HG03139 (cell line): Measurements from ENCODE around the gene GASK1A.

ENCODE experiments used
- ATAC-seq: cut with Tn5 transposase; IDR thresholded peaks from one replicate; pipeline ENCODE4 v1.9.1; 2021; ENCODE audit not compliant: unreplicated experiment

Gene GASK1A

GRCh38 chr3:43081796-43082195, 102.7 kb downstream of the GASK1A start:
- ATAC-seq = no peak

- ATAC-seq = no peak
These were observed 103.3 kb downstream of the GASK1A start for GRCh38 chr3:43082457-43082856.

DNA sequence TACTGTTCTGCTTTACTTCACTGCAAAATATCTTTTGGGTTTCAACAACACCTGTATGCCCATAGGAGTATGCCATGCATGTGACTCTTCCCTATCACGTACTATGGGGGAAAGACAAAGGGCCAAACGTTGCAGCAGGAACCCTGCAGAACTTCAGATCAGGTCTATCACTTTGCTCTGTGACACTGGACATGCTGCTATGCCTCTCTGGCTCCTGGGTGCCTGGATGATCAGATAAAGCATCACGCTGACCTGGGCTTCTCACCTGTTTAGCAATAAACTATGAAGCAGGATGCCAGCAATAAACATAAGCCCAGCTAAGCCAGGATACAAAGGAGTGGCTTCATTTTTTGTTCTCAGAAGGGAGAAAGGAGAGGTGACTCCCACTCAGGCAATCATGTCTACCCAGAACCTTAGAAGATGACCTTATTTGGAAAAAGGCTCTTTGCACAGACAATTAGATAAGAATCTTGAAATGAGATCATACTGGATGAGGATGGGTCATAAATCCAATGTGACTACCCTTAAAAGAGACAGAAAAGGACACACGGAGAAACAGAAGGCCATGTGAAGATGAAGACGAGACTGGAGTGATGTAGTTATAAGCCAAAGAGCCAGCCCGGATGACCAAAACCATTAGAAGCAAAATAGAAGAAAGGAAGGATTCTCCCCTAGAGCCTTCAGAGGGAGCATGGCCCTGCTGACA, 107.5 kb downstream of the GASK1A start:
- ATAC-seq = no peak

- no peak for ATAC-seq
These were observed 108.2 kb downstream of the GASK1A start for GRCh38 chr3:43087249-43087776.

DNA sequence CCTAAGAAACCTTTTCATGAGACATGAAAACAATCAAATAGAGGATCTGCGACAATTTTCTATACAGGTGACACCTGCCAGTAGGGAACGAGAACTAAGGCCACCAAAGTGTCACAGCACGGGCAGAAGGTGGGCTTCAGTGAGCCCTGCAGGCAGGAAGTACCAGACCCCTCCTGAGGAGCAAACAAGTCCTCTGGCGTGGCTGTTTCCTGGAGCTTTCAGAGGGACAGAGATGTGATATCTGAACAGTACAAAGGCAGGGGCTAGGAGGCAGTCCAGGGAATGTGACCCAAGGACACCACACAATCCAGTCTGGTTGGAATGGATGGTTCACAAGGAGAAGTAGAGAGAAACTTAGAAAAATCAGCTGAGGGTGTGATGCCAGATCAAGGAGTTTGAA, 110.0 kb downstream of the GASK1A start:
- no peak for ATAC-seq

GRCh38 chr3:43090238-43090637, 111.1 kb downstream of the GASK1A start:
- ATAC-seq = no peak

DNA sequence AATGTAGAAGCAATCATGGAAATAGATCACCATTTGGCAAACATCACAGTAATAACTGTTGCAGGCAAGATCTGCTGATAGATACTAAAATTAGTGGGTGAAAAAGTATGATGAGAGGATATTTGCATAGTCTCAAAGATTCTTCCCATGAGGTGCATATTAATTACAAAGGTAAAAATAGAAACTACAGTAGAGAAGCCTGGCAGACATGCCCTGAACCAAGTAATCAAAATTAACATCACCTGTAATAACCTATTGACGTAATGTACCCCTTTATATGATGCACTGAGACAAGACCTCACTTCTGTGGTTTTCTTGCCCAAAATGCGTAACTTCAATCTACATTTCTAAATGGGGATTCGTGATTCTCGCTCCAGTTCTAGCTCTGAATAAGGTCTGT, 112.4 kb downstream of the GASK1A start:
- ATAC-seq = no peak

DNA sequence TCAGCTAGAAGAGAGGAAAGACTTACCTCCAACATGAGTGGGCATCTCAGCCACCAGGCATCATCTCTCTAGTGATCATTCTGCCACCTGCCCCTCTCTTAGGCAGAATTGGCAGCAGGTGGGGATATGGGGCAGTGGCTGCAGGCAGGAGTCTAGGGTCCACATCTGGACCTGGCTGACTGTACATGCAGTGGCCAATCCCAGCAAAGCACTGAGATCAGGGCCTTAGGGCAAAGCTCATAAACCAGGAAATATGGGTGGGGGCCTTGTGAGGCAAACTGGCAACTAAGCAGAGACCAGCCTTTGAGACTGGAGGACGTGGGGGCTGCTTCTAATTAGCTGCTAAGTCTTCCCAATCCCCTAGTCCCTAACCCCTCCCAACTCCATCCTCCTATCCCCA, 113.9 kb downstream of the GASK1A start:
- no peak for ATAC-seq

DNA sequence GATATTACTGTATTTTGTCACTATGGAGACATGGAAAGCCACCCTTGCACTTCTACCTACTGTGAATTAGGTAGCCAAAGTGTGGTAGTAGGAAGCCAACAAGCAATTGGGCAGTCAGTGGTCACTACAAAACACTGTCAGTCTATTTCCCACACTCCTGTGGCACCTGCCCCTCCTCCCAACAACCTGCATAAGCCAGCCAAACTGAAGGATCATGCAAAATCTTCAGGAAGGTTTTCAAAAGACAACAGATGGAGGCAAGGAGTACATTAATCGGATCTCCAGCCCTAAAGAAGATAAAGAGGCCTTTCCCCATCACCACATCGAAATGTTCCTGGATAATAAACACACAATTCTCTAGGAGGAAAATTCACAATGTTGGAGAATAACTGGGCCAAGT, 114.9 kb downstream of the GASK1A start:
- no peak for ATAC-seq

DNA sequence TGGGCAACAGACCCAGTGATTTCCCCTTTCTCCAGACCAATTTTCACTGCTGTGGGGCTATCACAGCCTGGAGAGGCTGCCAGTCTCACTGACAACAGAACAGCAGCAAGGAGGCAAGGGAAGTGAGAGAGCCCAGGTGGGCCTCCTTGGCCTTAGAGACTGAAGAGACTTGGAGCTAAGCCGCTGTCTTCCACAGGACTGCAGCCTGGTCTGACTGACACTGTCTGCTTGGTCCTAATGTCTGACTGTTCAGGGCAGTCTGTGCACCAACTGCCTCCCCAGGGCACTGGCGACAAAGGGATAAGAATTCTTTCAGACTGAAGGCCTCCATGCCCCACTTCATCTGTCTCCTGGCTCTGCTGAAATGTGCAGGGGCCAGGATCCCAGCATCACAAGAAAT, 115.3 kb downstream of the GASK1A start:
- ATAC-seq = no peak

DNA sequence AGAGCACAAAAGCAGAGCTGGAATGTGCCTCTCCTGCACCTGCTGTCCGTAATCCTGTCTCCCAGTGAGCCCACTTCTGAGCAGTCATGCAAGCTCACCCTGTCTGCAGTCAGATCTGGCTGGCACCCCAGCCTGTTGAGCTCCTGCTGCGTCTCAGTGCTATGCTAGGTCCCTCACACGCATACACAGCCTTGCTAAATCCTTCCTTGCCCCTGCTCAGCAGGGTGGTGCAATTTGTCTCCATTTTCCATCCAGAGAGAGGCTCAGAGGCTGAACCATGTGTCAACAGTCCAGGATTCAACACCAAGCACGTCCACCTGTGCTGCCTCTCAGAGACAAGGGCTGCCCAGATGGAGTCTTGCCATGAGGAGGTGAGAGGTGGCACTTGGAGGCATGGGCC, 115.7 kb downstream of the GASK1A start:
- ATAC-seq = no peak

GRCh38 chr3:43095370-43095769, 116.3 kb downstream of the GASK1A start:
- no peak for ATAC-seq

GRCh38 chr3:43096761-43097160, 117.7 kb downstream of the GASK1A start:
- ATAC-seq = no peak

DNA sequence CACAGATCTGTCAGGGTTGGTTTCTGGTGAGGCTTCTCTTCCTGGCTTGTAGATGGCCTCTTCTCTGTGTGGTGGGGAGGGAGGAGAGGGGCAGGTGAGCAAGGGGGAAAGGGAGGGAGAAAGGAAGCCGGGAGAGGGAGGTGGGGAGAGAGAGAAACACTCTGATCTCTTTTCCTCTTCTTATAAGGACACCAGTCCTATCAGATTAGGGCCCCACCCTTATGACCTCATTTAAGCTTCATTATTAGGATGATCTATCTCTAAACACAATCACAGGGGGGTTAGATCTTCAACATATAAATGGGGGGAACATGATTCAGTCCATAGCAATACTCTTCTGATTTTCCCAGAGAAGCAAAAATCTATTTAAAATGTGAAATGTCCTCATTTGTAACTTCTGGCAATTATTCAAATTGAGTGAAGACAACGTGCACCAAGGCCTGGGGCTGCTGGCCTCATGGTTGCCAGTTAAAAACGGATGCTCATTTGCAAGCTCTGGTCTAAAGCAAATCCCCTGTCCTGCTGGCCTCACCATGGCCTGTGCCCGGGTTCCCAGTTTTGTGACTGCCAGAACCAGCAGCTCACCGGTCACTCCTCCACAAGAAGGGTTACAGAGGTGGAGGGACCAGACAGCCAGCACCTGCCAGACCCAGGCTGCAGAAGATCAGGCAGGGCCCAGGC, 118.4 kb downstream of the GASK1A start:
- no peak for ATAC-seq

- ATAC-seq = no peak
These were observed 119.7 kb downstream of the GASK1A start for GRCh38 chr3:43098761-43099160.

DNA sequence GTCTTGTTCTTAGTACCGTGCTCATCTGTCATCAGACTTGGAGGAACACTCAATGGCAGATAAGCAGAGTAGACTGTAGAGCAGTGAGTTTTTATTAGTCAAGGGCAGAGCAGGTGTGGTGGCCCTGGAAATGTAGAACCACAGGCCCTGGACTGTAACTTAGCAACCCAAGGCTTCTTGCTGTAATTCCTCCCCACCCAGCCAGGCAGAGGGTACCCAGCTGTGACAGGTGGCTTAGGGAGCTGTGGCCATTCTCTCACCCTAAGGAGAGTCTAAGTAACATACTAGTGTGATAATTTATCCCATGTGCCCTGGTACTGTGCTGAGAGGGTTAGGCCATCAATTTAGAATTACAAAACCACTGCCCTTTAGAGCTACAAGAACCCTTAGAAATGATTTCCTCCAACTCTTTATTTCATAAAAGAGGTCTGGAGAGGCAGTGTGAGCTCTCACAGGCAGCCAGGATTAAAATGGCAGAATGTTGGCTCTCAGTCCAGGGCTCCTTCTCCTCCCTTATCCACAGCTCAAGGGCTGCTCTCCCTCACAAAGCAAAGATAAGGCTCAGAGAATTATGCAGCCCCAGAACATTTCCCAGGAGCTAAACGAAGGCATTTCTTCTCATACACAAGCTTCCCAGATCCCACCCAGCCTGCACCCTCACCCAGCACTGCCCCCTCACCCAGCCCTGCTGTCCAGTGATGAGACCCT, 123.8 kb downstream of the GASK1A start:
- no peak for ATAC-seq

DNA sequence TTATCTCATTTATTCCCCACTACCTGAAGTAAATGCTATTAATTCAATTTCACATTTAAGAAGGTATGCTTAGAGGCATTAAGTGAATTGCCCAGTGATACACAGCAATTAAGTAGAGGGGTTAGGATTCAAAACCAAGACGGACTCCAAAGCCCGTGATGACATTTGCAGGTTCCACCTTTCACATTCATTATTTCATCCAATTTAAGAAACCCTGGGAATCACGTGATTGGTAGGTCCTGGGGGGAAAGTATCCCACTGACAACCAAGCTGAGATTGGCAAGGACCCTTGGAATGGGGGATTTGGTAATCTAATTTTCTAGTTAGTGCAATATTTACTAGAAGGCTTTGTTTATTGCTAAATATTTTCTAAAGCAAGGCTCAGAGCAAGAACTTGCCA, 124.9 kb downstream of the GASK1A start:
- ATAC-seq = no peak

DNA sequence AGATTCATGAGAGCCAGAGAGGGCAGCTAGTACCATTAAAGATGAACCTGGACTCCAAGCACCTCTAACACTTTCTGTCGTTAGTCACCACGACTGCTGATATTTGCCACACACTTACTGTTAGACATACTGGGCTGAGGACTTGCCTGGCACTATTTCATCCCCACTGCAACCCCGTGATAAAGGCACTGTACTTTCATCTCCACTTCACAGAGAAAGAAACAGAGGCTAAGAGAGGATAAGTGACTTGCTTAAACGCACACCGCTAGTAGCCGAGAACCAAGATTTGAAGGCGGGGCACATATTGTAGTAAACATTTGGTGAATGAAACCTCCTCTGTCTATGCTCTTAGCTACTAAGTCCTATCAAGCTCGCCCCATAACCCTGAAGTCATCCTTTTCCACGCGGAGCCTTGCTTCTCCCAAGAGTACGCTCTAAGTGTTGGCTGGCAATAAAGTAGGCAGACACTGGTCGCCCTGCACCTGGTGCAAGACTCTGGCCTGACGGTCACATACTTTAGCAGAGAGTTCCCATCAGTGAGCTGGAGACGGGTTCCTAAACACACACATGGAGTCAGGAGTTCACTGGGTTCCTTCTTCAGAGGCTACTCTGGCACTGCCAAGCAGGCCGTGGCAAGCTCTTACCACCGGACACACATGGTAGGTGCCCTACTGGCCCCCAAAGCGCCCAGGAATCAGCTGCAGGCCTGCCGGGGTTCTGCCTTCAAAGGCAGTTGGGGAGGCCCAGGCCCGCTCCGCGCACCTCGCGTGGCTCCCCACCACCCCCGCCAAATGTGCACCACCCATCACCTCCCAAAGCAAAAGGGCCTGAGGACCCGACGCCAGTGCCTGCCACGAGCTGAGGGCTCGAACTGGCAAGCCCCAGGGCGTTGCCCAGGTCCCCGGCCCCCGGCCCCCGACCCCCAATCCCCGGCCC, 125.8 kb downstream of the GASK1A start:
- ATAC-seq = no peak

- ATAC-seq = peak; percentile 92
These were observed 126.6 kb downstream of the GASK1A start, which contains the start of gene POMGNT2 for GRCh38 chr3:43105596-43106292. Gene POMGNT2 (minus strand): TSS chr3:43106079. CDS start chr3:43081431, 24,648 bp downstream.

DNA sequence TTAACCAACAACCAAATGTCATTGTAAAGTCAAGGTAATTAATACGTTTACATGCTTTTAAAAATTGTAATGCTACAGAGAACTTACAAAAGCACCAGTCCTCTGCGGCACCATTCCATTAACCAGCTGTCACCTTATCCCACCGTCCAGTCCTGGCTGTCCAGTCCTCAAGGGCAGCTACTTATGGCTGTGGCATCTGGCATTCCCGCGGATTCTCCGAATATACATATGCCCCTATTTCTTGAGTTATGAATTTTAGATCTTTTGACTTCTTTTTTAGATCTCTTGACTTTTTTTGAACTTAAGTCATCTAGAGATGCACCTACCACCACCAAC, 127.2 kb downstream of the GASK1A start:
- ATAC-seq = no peak
